ENCODE results near the gene ZNRF2.

DNA sequence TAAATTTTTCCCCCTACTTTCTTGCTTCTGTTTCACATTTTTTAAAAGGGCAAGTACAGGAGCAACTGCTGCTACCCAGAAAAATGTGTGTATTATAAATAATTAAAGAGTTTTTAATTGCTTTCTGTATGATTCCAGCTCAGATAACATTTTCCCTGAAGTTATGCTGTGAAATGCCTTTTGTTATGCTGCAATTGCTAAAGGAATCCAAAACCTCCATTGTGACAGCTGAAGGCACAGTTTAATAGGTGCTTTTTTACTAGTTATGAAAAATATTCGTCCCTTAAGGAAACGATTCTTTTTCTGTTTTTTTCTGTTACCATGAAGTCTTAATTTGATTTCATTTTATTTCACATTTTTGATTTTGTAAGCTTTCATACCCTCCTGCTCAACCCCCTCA is 83.2 kb downstream of the ZNRF2 start:
- TF ChIP-seq, protein P1, sequence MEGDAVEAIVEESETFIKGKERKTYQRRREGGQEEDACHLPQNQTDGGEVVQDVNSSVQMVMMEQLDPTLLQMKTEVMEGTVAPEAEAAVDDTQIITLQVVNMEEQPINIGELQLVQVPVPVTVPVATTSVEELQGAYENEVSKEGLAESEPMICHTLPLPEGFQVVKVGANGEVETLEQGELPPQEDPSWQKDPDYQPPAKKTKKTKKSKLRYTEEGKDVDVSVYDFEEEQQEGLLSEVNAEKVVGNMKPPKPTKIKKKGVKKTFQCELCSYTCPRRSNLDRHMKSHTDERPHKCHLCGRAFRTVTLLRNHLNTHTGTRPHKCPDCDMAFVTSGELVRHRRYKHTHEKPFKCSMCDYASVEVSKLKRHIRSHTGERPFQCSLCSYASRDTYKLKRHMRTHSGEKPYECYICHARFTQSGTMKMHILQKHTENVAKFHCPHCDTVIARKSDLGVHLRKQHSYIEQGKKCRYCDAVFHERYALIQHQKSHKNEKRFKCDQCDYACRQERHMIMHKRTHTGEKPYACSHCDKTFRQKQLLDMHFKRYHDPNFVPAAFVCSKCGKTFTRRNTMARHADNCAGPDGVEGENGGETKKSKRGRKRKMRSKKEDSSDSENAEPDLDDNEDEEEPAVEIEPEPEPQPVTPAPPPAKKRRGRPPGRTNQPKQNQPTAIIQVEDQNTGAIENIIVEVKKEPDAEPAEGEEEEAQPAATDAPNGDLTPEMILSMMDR (IDR thresholded peaks at IDR 0.05): no peak
- TF ChIP-seq POLR2AphosphoS5 (IDR thresholded peaks at IDR 0.05) (no peak), EP300 (IDR thresholded peaks at IDR 0.05; ENCODE audit: low read depth) (no peak), POLR2A (IDR thresholded peaks at IDR 0.05) (no peak)

Measured in transverse colon (tissue), 4 donors.